Brain microvascular endothelial cell (primary cell): Measurements from ENCODE around the gene PDCD1.

ENCODE experiments used
- DNase-seq: peaks from one replicate; pipeline ENCODE4 v3.0.0-alpha.2; 2020
- H3K27ac ChIP-seq: fragments of 250-450 bp; sonication (Bioruptor Pico); 2 replicates; pipeline ENCODE4 v1.5.1; 2020; ENCODE audit warnings: mild to moderate bottlenecking, moderate library complexity
- H3K27me3 ChIP-seq: fragments of 250-450 bp; sonication (Bioruptor Pico); replicated peaks from 2 replicates; pipeline ENCODE4 v1.5.1; 2020; ENCODE audit warnings: mild to moderate bottlenecking
- H3K36me3 ChIP-seq: fragments of 250-450 bp; sonication (Bioruptor Pico); replicated peaks from 2 replicates; pipeline ENCODE4 v1.5.1; 2020; ENCODE audit warnings: mild to moderate bottlenecking
- H3K4me3 ChIP-seq: 2 replicates; pipeline ENCODE4 v1.5.1; 2011; ENCODE audit warnings: low read depth, mild to moderate bottlenecking, control low read depth, low read length, moderate library complexity
- CTCF ChIP-seq: IDR thresholded peaks from 2 replicates; pipeline ENCODE4 v1.5.1; 2011; ENCODE audit warnings: low read depth, mild to moderate bottlenecking, moderate library complexity, low read length, control low read depth, inconsistent platforms; ENCODE audit errors: missing control alignments
- in situ Hi-C: cut with HindIII; loops from 2 replicates; pipeline ENCODE4 v1.10.0; 2017; ENCODE audit warnings: low sequenced_read_pairs, low pct_ligation_motif_present

The PDCD1 gene

GRCh38 chr2:241864168-241864849, 5.6 kb upstream of the PDCD1 start:
- no peaks in the 10 kb centered on the region for H3K36me3 ChIP-seq
- peaks cover 13% of the 10 kb centered on the region for H3K27me3 ChIP-seq
- TF ChIP-seq CTCF = no peak
- in situ Hi-C loops = no loop called here
- H3K27ac ChIP-seq = no peak overlapping the region
- H3K4me3 ChIP-seq = no peak overlapping the region
- no peak for DNase-seq

GRCh38 chr2:241863536-241863954, 4.9 kb upstream of the PDCD1 start:
- no peak overlapping the region for H3K27ac ChIP-seq
- in situ Hi-C loops = no loop called here
- no peaks in the 10 kb centered on the region for H3K36me3 ChIP-seq
- no peak overlapping the region for H3K4me3 ChIP-seq
- no peak for TF ChIP-seq CTCF
- DNase-seq = no peak
- peaks cover 13% of the 10 kb centered on the region for H3K27me3 ChIP-seq

- in situ Hi-C loops = no loop called here
- no peak for TF ChIP-seq CTCF
- no peak for DNase-seq
- Histone ChIP-seq H3K27me3 (peaks cover 12% of the 10 kb centered on the region), H3K36me3 (no peaks in the 10 kb centered on the region), H3K27ac (no peak overlapping the region), H3K4me3 (no peak overlapping the region)
Observed at GRCh38 chr2:241862775-241863535, 4.3 kb upstream of the PDCD1 start.

- Histone ChIP-seq H3K4me3 (no peak overlapping the region), H3K27me3 (peaks cover 8% of the 10 kb centered on the region), H3K27ac (no peak overlapping the region), H3K36me3 (no peaks in the 10 kb centered on the region)
- DNase-seq = no peak
- in situ Hi-C loops = no loop called here
- TF ChIP-seq CTCF = no peak
Observed at GRCh38 chr2:241862093-241862492, 3.4 kb upstream of the PDCD1 start.

- Histone ChIP-seq H3K27ac (no peak overlapping the region), H3K27me3 (peaks cover 2% of the 10 kb centered on the region), H3K4me3 (no peak overlapping the region), H3K36me3 (no peaks in the 10 kb centered on the region)
- in situ Hi-C loops = no loop called here
- no peak for DNase-seq
- no peak for TF ChIP-seq CTCF
Observed at GRCh38 chr2:241861264-241861663, 2.6 kb upstream of the PDCD1 start.
